Spleen (tissue), 7 donors: ENCODE results near the gene EDC3.

Source experiments
- CTCF ChIP-seq, 11 experiments: fragments of 200-600 bp in 7 of 11; fragments of 450-650 bp in 4 of 11; sonication (generic) in 4 of 11; IDR thresholded peaks in 8 of 11; conservative IDR thresholded peaks in 3 of 11; 1 replicate in 7 of 11; 2 replicates in 4 of 11; pipeline versions ENCODE4 v1.4.0 to v1.8.0; 2016 to 2021; ENCODE audit warnings: antibody characterized with exemption in 11 of 11, inconsistent platforms in 4 of 11, mild to moderate bottlenecking in 1 of 11
- POLR2A ChIP-seq, 3 donors: fragments of 450-650 bp; IDR thresholded peaks; one replicate each; pipeline ENCODE4 v1.5.1; 2017; ENCODE audit warnings: antibody characterized with exemption in 3 of 3, mild to moderate bottlenecking in 1 of 3
- POLR2AphosphoS5 ChIP-seq, 3 donors: sonication (generic); formaldehyde crosslinking; IDR thresholded peaks; one replicate each; pipeline ENCODE4 v1.5.1; 2017; ENCODE audit warnings: antibody characterized with exemption in 3 of 3
- donor health status: DM: no; HTN: no; CAD: no; lungs with moderate emphysema.
- donor health status: DM: no; HTN: no; CAD: no.
- donor health status: DM: no; HTN: no; CAD: no.

- TF ChIP-seq POLR2A (IDR thresholded peaks at IDR 0.05): no peak
- no peak for TF ChIP-seq POLR2AphosphoS5 (IDR thresholded peaks at IDR 0.05)
- no peak for TF ChIP-seq CTCF (IDR thresholded peaks at IDR 0.05 in 8 of 11, conservative IDR thresholded peaks at IDR 0.05 in 3 of 11)
Observed at GRCh38 chr15:74628199-74628598, 67.6 kb downstream of the EDC3 start.
